DMS153 treated with DMSO at 0.1 percent for 48 hours (cell line): Measurements from ENCODE around the gene IL26.

Source experiments
- DNase-seq: peaks from one replicate; lab custom pipeline; 2025; ENCODE audit not compliant: unreplicated experiment; lab: John Stamatoyannopoulos, UW

IL26 gene, protein sequence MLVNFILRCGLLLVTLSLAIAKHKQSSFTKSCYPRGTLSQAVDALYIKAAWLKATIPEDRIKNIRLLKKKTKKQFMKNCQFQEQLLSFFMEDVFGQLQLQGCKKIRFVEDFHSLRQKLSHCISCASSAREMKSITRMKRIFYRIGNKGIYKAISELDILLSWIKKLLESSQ

DNA sequence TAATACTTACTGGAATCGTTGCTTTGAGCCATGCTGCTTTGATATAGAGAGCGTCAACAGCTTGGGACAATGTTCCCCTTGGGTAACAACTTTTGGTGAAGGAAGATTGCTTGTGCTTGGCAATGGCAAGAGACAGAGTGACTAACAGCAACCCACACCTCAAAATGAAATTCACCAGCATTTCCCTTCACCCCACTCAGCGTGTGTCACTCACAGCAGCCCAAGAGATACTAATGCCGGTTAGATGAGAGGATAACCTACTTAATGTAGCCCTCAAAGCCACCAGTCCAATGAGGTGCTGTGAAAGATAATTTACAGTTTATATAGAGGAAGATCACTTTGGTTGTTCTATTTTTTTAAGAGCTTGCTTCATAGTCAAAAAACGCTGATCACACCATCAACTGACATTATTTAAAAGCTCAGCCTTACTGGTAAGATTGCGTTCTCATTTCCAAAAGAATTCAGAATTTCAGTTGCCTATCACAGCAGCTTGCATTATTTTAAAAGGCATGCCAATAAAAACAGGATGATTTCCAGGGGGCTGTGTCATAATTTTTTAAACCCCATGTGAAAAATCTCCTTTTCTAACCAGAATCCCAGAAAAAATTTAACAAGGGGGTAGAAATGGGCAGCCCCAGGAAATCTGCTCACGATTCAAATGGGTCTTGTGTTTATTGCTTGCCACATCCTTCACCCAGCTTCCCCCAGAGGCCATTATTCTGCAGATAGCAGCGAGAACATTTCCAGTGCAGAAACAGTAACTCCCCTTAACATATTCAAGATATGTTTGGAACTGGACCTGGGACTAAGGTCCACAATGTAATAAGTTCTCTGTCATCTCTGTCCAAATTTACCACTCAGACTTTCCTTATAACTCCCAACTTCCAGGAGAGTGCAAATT lies at the start of gene IL26:
Gene IL26 (minus strand): TSS at position 235 of the 901 bp plus-strand sequence. CDS start 54 bp downstream, at position 181.
- no peak for DNase-seq

DNA sequence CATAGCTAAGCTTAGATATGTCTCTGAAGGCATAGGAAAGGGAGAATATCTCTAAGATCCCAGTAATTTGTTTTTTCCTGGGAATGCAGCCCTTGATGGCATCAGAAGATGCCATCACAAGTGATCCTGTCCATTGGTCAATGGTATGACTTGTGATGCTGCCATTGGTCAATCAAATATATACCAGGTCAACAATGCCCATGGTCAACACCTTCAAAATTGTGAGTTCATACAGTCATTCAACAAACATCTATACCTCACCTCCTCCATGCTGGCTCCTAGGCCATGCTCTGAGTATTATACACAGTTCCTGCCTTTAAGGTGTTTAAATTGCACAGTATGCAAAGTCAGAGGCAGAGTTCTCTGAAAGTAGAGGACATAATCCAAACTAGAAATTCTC lies 47.1 kb upstream of the IL26 start:
- no peak for DNase-seq

DNA sequence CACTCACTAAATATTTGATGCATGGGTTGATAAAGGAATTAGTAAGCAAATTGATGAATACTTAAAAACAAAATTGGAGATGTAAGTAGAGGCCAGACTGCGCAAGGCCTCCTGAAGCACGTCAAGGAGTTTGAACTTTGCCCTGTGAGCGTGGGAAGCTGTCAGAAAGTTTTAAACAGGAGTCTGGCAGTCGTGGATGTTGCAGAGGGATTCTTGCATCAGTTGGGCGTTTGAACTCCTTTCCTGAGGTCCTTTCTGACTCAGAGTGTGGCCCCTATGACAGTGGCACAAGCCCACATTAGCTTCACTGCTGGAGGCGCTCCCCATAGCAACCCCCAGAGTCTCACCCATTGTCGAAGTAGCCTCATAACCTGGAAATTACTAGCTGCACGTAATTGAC lies 45.7 kb upstream of the IL26 start:
- DNase-seq = no peak

DNA sequence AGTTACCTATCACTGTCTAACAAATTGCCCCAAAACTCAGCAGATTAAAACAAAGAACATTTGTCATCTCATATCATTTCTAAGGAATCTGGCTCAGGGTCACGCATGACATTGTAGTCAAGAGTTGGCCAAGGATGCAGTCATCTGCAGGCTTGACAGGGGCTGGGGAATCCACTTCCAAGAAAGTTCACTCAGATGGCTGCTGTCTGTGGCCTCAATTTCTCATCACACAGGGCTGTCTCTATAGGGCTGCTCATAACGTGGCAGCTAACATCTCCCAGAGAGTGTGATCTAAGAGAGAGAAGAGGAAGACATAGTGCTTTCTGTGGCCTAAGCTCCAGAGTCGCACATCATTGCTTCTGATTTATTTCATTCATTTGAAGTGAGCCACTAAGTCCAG lies 44.7 kb upstream of the IL26 start:
- no peak for DNase-seq

DNA sequence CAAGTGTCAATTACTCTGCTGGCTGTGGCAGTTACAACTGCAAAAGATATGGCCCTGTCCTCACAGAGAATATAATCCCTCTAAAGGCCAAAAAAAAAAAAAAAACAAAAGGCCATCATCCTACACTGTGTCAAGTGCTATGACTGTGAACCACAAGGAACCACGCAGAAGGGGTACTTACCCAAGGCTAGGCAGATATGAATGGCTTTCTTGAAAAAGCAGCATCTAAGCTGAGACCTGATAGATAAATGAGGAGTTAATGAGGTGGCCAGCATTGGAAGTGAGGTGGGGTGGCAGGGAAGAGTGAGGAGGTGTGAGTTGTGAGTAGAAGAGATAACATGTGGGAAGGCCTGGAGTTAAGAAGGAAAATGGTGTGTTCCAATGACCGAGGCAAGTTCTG lies 44.2 kb upstream of the IL26 start:
- no peak for DNase-seq

DNA sequence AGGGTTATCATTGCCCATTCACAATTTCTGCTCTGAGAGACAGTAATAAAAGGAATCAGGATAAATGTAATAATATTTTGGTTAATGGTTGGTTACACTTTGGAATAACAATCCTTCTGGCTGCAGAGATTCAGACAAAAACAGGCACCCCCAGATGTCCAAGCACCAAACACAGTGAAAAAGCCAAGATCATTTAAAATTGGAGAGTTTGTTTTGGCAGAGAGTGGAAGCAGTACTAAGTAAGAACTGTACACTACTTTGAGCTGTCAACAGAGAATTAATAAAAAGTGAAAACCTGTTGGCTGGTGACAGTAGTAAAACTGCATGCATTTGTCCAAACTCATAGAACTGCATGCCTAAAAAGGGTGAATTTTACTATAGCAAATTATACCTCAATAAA lies 43.4 kb upstream of the IL26 start:
- no peak for DNase-seq

DNA sequence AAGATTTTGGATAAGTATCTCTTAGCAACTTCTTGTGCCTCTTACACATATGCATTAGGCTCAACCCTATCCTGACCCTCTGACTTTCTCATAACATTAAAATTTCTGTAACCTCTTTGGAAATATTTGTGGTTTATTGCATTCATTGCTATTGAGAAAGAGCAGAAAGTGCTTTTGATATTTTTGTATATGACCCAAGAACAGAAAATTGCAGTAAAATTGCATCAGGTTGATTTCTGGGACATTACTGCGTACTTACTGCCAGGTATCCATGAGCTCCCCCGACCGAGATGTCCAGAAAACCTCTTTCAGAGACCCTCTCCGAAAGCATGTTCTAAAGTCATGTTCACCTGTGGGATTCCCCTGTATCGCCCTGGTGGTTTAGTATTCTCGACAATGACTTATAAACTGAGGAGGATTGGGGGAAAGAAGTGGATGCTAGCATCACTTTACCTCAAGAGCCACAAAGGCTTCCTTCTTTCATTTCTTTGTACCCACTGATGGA lies 42.3 kb upstream of the IL26 start:
- DNase-seq = no peak

DNA sequence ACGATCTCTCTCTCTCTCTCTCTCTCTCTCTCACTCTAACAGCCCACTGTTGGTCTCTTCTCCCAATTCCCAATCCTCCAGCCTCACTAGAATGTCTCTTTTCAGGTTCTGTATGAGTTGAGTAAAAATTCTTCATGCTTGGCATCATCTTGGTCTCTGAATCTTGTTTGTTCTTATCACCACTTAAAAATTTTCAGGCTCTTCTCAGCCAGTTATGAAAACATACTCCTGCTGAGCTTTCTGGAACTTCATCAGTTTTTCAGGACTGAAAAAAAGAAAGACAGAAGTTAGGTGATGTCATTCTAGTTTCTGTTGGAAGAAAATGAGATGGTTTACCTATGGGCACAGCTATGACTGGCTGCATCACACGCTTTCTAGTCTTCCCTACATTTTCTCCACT lies 39.2 kb upstream of the IL26 start:
- DNase-seq = no peak

DNA sequence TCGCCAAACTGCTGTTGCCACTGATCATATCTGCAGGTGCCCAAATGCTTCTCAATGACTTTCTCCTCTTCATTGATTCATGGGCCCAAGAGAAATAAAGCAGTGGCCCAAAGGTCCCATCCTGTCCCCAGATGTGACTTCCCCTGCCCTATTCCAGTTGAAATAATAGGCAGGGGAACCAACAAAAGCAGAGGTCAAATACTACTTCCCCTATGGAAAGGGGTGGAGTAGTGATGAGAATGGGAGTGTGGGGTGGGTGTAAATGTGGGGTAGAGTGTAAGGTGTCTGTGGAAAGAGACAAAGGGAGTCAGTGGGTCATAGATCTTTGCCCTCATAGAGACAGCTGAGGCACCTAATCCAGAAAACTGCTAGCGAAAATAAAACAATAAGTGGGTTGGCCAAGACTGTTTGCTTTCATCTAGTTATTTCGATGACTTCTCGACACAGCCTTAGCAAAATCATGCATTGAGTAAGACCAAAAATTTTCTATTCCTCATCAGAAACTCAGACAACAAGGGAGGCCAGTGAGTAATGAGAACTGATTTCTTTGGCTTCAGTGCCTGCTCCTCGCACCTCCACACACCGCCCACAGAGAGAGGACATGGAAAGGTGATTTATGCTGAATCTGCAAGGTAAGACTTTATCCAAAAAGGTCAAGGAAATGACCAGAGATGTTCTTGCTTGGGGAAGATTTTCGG lies 38.7 kb upstream of the IL26 start:
- no peak for DNase-seq

DNA sequence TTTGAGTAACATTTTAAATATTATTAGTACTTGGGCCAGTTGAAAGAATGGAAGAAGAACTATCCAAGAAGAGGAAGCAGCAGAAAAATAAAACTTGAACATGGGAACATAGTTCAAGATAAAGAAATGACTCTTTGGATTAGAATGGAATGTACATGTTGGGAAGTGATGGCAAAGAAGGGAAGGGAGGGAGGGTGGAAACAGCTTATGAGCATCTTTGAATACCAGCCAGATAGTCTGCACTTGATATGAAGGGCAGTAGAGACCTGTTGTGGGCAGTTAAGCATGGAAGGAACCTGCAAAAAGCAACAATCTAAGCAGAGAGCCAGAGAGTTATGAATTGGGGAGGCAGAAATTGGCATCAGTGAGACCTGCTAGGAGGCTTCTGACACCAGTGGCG lies 37.8 kb upstream of the IL26 start:
- no peak for DNase-seq

DNA sequence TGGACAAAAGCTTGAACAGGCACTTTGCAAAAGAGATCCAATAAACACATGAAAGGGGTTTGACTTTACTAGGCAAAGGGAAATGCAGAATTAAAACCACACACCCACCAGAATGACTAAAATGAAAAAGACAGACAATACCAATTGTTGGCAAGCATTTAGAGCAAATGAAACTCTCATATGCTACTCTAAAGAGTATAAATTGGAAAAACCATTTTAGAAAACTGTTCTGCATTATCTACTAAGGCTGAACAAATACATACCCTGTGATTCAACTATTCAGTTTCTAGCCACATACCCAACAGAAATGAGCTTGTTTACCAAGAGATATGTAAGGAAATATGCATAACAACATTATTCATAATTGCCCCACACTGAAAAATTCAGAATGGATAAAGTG lies 36.3 kb upstream of the IL26 start:
- no peak for DNase-seq

DNA sequence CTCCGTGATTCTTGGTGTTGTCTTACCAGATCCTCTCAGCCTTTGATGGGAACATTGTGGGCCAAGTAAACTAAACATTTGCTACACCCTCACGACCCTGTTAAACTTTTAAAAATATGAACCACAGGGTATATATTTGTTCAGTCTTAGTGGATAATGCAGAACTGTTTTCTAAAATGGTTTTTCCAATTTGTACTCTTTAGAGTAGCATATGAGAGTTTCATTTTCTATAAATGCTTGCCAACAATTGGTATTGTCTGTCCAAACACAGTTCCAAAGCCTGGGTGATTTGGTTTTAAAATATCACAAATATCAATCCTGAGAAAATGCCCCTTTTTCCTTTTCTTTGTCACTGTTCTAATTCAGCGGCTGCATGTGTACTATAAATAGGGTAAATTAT lies 34.5 kb upstream of the IL26 start:
- DNase-seq = no peak

DNA sequence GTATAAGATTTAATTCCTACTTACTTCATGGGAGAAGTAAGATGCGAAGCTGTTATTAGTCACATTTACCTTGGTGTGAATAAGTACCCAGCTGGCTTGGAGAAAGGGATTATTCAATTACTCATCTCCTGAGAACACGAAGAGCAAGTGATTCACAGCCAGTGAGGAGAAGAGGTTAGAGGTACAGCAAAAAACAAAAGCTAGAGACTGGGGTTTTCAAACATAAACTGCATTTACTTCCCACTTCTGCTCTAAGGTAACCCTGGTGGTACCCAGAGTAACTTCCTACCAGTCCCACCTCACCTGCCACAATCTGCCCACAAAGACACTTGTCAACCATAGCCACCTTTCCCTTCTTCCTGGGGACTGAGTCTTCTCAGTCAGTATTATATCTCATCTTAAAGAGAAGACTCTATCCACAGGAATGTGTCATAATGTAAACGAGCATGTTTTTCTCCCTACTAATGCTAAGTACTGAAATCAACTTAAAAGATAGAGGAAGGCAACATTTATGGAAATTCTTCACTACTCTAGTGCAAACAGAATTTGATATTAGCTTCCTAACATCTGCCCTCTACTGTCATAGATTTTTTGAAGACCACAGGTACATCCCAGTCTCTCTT lies 33.8 kb upstream of the IL26 start:
- no peak for DNase-seq

DNA sequence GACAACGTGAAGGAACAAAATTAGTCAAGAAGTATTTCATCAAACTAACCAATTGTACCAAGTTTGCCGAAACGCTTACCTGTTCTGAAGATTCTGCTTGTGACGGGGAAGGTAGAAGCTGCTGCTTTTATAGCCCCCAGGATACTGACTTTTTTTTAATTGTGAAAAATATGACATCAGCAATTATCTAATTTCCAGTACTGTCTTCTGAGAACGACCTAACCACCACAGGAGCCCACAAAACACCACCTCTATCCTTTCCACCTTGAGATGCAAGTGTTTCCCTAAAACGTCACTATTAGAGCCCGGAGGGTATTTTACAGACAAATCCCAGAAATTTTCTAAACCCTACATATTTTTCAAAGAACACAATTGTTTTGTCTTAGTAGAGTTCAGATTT lies 27.9 kb upstream of the IL26 start, which contains the start of gene IL22:
Gene IL22 (minus strand): TSS at position 101 of the 400 bp plus-strand sequence. CDS start 156 bp downstream, outside the sequence.
- no peak for DNase-seq

DNA sequence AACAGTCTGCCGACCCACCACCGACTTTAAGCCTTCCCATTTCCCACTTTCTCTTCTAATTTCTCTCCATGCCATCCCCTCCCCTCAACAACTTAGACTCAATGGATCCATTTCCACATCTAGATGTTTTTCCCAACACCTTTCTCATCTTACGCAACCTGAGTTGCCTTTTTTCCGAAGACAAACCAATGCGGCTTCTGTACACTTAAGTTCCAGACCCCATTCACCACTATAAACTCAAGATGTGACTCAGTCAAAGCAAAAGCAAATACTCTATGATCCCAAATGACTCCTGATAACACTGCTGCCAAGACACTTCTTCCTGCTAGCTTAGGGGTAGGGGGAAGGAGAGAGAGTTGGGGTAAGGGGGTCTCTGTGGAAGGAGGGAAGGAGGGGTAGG lies 26.5 kb upstream of the IL26 start:
- DNase-seq = no peak

DNA sequence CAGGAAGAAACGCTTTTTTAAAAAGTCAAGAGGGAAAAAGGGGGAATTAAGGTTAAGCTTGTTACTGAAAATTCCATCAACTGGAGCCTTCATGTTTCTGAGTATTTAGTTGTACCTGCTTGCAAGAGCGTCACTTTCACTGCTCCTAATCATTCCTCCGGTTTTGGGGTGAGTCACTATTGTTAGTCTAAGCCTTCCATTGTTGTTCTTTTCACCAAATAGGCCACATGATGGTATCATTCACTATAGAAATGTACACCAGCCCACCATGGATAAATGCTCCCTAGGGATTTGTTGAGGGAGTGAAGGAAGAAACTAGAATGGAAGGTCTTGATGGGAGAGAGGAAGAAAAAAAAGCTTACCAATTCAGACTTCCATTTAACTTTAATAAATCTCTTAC lies 24.8 kb upstream of the IL26 start:
- DNase-seq = no peak

DNA sequence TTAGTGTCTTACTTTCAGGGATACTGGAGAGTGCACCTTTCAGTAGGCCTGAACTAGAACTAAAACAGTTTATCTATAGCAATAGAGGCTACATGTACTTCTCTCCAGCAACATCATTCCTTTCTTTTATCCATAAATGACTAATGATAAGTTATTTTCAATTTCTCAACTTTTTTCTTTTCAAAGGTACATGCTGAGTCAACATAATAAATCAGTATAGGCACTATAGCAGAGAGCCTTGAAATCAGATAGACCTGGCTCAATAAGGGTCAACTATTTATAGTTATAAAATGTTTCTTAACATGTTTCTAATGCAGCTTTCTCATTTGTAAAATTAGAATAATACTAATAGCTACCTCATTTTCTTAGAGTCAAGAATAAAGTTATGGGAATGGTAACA lies 22.2 kb upstream of the IL26 start:
- no peak for DNase-seq

DNA sequence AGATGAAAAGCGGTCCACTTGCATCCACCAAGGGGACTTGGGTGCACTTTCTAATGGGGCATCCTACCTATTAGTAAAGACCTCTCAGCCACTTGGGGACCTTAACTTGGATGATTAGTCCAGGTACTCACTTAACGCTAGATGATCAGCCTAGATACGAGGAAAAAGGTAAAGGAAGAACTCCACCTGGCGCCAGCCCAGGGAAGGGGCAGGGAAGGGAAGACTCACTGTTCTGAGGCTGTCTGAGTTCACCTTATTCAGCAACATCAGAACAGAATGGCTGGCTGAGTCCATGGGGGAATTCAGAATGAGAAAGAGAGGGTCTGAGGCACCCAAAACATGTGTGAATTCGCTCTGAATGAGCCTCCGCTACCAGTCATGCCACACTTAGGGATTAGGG lies 20.7 kb upstream of the IL26 start:
- no peak for DNase-seq

DNA sequence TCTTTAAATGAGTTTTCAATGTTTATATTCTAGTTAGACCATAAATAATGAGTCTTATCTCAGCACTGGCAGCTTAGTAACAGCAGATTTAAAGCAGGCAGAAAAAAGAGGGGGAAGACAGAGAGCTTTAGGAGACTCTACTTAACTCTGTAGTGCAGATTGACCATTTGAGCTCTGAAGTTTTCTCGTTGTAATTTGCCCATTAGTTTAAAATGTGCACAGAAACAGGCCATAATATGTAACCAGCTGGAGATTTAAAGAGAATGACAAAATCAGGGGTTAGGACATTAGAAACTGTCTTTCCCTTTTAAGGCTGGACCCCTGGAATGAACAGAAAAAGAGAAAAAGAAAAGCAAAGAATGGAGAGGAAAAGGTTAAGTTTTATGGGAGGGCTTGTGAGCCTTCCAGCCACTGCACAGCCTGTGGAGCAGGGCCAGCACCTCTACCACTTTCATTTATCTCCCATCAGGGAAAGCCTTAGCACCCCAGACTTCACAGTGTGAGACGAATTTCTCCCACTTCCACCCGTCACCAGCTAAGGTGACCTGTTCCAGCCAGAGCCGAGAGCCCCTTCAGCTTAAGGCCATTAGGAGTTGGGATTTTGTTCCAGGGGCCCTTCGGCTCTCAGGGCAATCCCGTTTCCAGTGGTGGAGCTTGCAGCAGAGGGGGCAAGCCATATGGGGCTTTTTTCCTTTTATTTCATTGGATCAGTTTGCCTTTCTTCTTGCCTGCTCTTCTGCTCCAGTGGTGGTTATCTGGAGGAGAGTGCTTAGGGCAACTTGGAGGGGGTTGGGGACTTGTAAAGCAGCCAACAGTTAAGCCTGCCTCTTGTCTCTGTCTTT lies 19.8 kb upstream of the IL26 start:
- DNase-seq = no peak

DNA sequence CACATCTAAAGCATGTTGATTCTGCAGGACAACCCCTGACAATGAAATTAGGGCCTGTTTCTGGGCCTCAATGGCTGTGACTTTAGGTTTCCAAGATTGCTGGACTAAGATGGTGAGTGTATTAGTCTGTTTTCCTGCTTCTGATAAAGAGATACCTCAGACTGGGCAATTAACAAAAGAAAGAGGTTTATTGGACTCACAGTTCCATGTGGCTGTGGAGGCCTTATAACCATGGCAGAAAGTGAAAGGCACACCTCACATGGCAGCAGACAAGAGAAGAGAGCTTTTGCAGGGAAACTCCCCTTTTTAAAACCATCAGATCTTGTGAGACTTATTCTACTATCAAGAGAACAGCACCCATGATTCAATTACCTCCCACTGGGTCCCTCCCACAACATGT lies 17.2 kb upstream of the IL26 start:
- no peak for DNase-seq
